GM23248 (cell line): ENCODE results near the gene SSB.
"Not testable (repeated sequence)": the region's sequence is repeated elsewhere in the genome, so short reads cannot be mapped to it uniquely, and the experiment has no call there.

Source experiments
- EZH2 ChIP-seq: fragments of 200-600 bp; sonication (generic); IDR thresholded peaks from 2 replicates; pipeline ENCODE4 v1.6.1; 2018; ENCODE audit warnings: antibody characterized with exemption, mild to moderate bottlenecking; ENCODE audit not compliant: insufficient read depth, poor library complexity, severe bottlenecking
- EZH2phosphoT487 ChIP-seq: fragments of 200-600 bp; sonication (generic); IDR thresholded peaks from 2 replicates; pipeline ENCODE4 v1.6.1; 2018; ENCODE audit warnings: antibody characterized with exemption, moderate library complexity, mild to moderate bottlenecking, low read depth; ENCODE audit not compliant: insufficient read depth

GRCh38 chr2:169841625-169842024, 43.0 kb downstream of the SSB start:
- not testable (repeated sequence) for TF ChIP-seq EZH2, EZH2phosphoT487
